H54 (cell line): ENCODE results near the gene C16orf54.
"Not testable (repeated sequence)": the region's sequence is repeated elsewhere in the genome, so short reads cannot be mapped to it uniquely, and the experiment has no call there.

ENCODE experiments used
- DNase-seq: peaks from one replicate; pipeline ENCODE4 v3.0.0; 2011; ENCODE audit warnings: low spot score, mixed read lengths; ENCODE audit not compliant: insufficient read length
- FAIRE-seq: peaks from 3 replicates; lab custom pipeline; 2011; peaks lifted over from hg19 to GRCh38; lab: Jason Lieb, UNC
- POLR2A ChIP-seq: IDR thresholded peaks from 2 replicates; pipeline ENCODE4 v1.6.1; 2011; ENCODE audit warnings: low read depth, mild to moderate bottlenecking, low read length

The C16orf54 gene

DNA sequence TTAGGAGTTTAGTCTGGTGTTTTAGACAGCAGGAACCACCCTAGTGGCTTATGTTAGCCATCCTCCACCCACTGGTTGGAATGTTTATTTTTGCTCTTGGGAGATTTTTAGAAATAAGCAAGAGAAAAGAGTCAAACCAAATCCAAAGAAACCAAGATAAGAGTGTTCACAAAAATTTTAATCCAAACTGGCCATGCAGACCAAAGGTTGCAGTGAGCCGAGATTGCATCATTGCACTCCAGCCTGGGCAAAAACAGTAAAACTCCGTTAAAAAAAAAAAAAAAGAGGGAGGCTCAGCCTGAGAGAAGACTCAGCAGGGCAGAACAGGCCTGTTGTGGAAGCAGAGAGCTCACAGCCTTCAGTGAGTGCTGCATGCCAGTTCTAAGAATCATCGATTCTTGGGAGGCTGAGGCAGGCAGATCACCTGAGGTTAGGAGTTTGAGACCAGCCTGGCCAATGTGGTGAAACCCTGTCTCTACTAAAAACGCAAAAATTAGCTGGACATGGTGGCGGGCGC, 12.2 kb upstream of the C16orf54 start:
- no peak for DNase-seq
- no peak for TF ChIP-seq POLR2A
- no peak for FAIRE-seq

GRCh38 chr16:29757086-29757485, 11.3 kb upstream of the C16orf54 start:
- FAIRE-seq, DNase-seq: not testable (repeated sequence)

GRCh38 chr16:29756654-29757053, 10.9 kb upstream of the C16orf54 start:
- no peak for FAIRE-seq
- DNase-seq: no peak
- no peak for TF ChIP-seq POLR2A

DNA sequence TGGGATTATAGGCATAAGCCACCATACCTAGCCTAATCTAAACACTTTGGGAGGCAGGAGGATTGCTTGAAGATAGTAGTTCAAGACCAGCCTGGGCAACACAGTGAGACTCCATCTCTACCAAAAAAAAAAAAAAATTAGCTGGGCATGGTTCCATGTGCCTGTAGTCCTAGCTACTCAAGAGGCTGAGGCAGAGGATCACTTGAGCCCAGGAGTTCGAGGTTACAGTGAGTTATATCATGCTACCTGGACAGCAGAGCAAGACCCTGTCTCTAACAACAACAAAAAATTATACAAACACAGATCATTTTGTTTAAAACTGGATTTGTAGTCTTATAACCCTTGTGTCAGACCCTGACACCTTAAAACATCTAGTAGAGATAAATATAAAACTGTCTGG, 7.7 kb upstream of the C16orf54 start:
- TF ChIP-seq POLR2A: no peak
- DNase-seq (no peak), FAIRE-seq (no peak)

GRCh38 chr16:29748760-29749149, 3.0 kb upstream of the C16orf54 start:
- DNase-seq, FAIRE-seq: not testable (repeated sequence)

GRCh38 chr16:29747947-29748759, 2.4 kb upstream of the C16orf54 start:
- FAIRE-seq (no peak), DNase-seq (no peak)
- TF ChIP-seq POLR2A: no peak

GRCh38 chr16:29746518-29746917, 728 bp upstream of the C16orf54 start:
- FAIRE-seq, DNase-seq: not testable (repeated sequence)

- TF ChIP-seq POLR2A: no peak
- no peak for DNase-seq
- no peak for FAIRE-seq
Observed at GRCh38 chr16:29745121-29745852, 503 bp downstream of the C16orf54 start.

GRCh38 chr16:29744541-29745101, 1.2 kb downstream of the C16orf54 start:
- no peak for TF ChIP-seq POLR2A
- FAIRE-seq (no peak), DNase-seq (no peak)

- FAIRE-seq (no peak), DNase-seq (no peak)
- no peak for TF ChIP-seq POLR2A
Observed at GRCh38 chr16:29743827-29744531, 1.8 kb downstream of the C16orf54 start.

- no peak for DNase-seq
- no peak for FAIRE-seq
- no peak for TF ChIP-seq POLR2A
Observed at GRCh38 chr16:29743475-29743826, 2.3 kb downstream of the C16orf54 start.

- DNase-seq (no peak), FAIRE-seq (no peak)
- TF ChIP-seq POLR2A: no peak
Observed at GRCh38 chr16:29742683-29743275, 3.0 kb downstream of the C16orf54 start.

DNA sequence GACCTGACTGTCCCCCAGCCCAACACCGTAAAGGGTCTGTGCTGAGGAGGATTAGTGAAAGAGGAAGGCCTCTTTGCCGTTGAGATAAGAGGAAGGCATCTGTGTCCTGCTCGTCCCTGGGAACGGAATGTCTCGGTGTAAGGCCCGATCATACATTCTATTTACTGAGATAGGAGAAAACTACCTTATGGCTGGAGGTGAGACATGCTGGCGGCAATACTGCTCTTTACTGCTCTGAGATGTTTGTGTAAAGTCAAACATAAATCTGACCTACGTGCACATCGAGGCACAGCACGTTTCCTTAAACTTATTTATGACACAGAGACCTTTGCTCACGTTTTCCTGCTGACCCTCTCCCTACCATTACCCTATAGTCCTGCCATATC, 5.2 kb downstream of the C16orf54 start:
- FAIRE-seq, DNase-seq: not testable (repeated sequence)

GRCh38 chr16:29739927-29740629, 5.7 kb downstream of the C16orf54 start:
- FAIRE-seq, DNase-seq: not testable (repeated sequence)
